Smooth muscle cell (in vitro differentiated cells): Measurements from ENCODE around the gene ZCCHC12. TPM values are rescaled to one million over a fixed set of nuclear protein-coding genes. Genes with fewer than 3 reads are reported as not detected.

Experiments used
- DNase-seq: peaks from one replicate; lab custom pipeline; 2025; ENCODE audit not compliant: unreplicated experiment; lab: John Stamatoyannopoulos, UW
- H2AFZ ChIP-seq: fragments of 200-600 bp; sonication (generic); 2 replicates; pipeline ENCODE4 v1.6.0; 2016; ENCODE audit warnings: antibody characterized with exemption, low read depth, mild to moderate bottlenecking
- H3F3A ChIP-seq: fragments of 200-600 bp; sonication (generic); 2 replicates; pipeline ENCODE4 v1.6.0; 2017; ENCODE audit warnings: antibody characterized with exemption, low read depth
- H3K27ac ChIP-seq: fragments of 200-600 bp; sonication (generic); 2 replicates; pipeline ENCODE4 v1.5.1; 2016; ENCODE audit warnings: low read depth, mild to moderate bottlenecking
- H3K27me3 ChIP-seq: fragments of 200-600 bp; sonication (generic); 2 replicates; pipeline ENCODE4 v1.6.1; 2016; ENCODE audit warnings: low read depth, mild to moderate bottlenecking
- H3K36me3 ChIP-seq: fragments of 200-600 bp; sonication (generic); 2 replicates; pipeline ENCODE4 v1.5.1; 2016; ENCODE audit warnings: low read depth
- H3K4me1 ChIP-seq: fragments of 200-600 bp; sonication (generic); 2 replicates; pipeline ENCODE4 v1.5.1; 2016; ENCODE audit warnings: low read depth
- H3K4me2 ChIP-seq: fragments of 200-600 bp; sonication (generic); 2 replicates; pipeline ENCODE4 v1.6.0; 2016; ENCODE audit warnings: mild to moderate bottlenecking
- H3K4me3 ChIP-seq: fragments of 200-600 bp; sonication (generic); 2 replicates; pipeline ENCODE4 v1.5.1; 2016; ENCODE audit warnings: mild to moderate bottlenecking
- H3K79me2 ChIP-seq: fragments of 200-600 bp; sonication (generic); 2 replicates; pipeline ENCODE4 v1.6.0; 2016; ENCODE audit warnings: low read depth, mild to moderate bottlenecking
- H3K9ac ChIP-seq: fragments of 200-600 bp; sonication (generic); 2 replicates; pipeline ENCODE4 v1.6.0; 2016; ENCODE audit warnings: low read depth
- H3K9me3 ChIP-seq: fragments of 200-600 bp; sonication (generic); replicated peaks from 2 replicates; pipeline ENCODE4 v1.5.1; 2016; ENCODE audit warnings: low read depth
- H4K20me1 ChIP-seq: fragments of 200-600 bp; sonication (generic); 2 replicates; pipeline ENCODE4 v1.6.0; 2016; ENCODE audit warnings: low read depth
- WGBS: methylation state at CpG from one replicate; pipeline ENCODE4 v1.1.7; 2016; ENCODE audit warnings: low lambda C conversion rate; 5-methylcytosine and 5-hydroxymethylcytosine counted together
- polyA plus RNA-seq: library from polyadenylated mRNA; unstranded; fragments of >200 nt; fragmentation: Nextera tagmentation; extraction: Ambion mirVana; gene quantifications from 2 replicates; pipeline ENCODE4 v1.2.1, GENCODE V29; 2016
- total RNA-seq: library from RNA; depleted of rRNA; stranded (reverse); fragments of >200 nt; gene quantifications from 2 replicates; pipeline ENCODE4 v1.2.3, GENCODE V29; 2014
- TF ChIP-seq, protein P1 (sequence below): fragments of 200-600 bp; sonication (generic); IDR thresholded peaks from 2 replicates; pipeline ENCODE4 v1.5.1; 2017; ENCODE audit warnings: borderline replicate concordance, mild to moderate bottlenecking, antibody characterized with exemption; ENCODE audit not compliant: insufficient read depth, poor library complexity, severe bottlenecking

ZCCHC12 gene
- total RNA-seq (0.49 TPM in 1 of 2 replicates, not detected in the other), polyA plus RNA-seq (0.38 TPM in 1 of 2 replicates, not detected in the other)

GRCh38 chrX:118823263-118824172 lies at the start of gene ZCCHC12:
ZCCHC12 (plus strand) TSS chrX:118823824; CDS start chrX:118825245, 1,421 bp downstream.
- H3K36me3 ChIP-seq: no peaks in the 10 kb centered on the region
- H3K4me1 ChIP-seq: no peaks in the 10 kb centered on the region
- no peak within 1 kb of the TSS for H3K9ac ChIP-seq
- H3K4me2 ChIP-seq: peak within 1 kb of the TSS; percentile 81
- no peak for DNase-seq
- H3K27ac ChIP-seq: no peak within 1 kb of the TSS
- peaks cover 43% of the 10 kb centered on the region for H3K27me3 ChIP-seq
- H3F3A ChIP-seq: no peaks in the 10 kb centered on the region
- 43% methylated on average over 51 of the region's 51 CpGs for WGBS
- peak within 1 kb of the TSS; percentile 40 for H3K4me3 ChIP-seq
- no peaks in the 10 kb centered on the region for H3K79me2 ChIP-seq
- TF ChIP-seq, protein P1, sequence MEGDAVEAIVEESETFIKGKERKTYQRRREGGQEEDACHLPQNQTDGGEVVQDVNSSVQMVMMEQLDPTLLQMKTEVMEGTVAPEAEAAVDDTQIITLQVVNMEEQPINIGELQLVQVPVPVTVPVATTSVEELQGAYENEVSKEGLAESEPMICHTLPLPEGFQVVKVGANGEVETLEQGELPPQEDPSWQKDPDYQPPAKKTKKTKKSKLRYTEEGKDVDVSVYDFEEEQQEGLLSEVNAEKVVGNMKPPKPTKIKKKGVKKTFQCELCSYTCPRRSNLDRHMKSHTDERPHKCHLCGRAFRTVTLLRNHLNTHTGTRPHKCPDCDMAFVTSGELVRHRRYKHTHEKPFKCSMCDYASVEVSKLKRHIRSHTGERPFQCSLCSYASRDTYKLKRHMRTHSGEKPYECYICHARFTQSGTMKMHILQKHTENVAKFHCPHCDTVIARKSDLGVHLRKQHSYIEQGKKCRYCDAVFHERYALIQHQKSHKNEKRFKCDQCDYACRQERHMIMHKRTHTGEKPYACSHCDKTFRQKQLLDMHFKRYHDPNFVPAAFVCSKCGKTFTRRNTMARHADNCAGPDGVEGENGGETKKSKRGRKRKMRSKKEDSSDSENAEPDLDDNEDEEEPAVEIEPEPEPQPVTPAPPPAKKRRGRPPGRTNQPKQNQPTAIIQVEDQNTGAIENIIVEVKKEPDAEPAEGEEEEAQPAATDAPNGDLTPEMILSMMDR: no peak
- H2AFZ ChIP-seq: no peak within 1 kb of the TSS
- no peaks in the 10 kb centered on the region for H3K9me3 ChIP-seq
- H4K20me1 ChIP-seq: no peaks in the 10 kb centered on the region

- Histone ChIP-seq H3K4me2 (no peak overlapping the region), H3K79me2 (no peaks in the 10 kb centered on the region), H2AFZ (no peak overlapping the region), H3K27me3 (no peaks in the 10 kb centered on the region), H3K4me3 (no peak overlapping the region), H3K9ac (no peak overlapping the region), H4K20me1 (no peaks in the 10 kb centered on the region), H3K27ac (no peak overlapping the region), H3F3A (no peaks in the 10 kb centered on the region), H3K4me1 (no peaks in the 10 kb centered on the region), H3K9me3 (no peaks in the 10 kb centered on the region), H3K36me3 (no peaks in the 10 kb centered on the region)
- no peak for DNase-seq
- 87% methylated on average over 2 of the region's 2 CpGs for WGBS
- TF ChIP-seq, protein P1: no peak
Measured at GRCh38 chrX:118779581-118779980, 44.0 kb upstream of the ZCCHC12 start.

GRCh38 chrX:118780509-118780908 lies 43.1 kb upstream of the ZCCHC12 start:
- DNase-seq: no peak
- H3F3A ChIP-seq: no peaks in the 10 kb centered on the region
- no peaks in the 10 kb centered on the region for H3K4me1 ChIP-seq
- TF ChIP-seq, protein P1: no peak
- H3K79me2 ChIP-seq: no peaks in the 10 kb centered on the region
- no peak overlapping the region for H2AFZ ChIP-seq
- H3K36me3 ChIP-seq: no peaks in the 10 kb centered on the region
- H3K4me3 ChIP-seq: no peak overlapping the region
- WGBS: 60% methylated on average over 2 of the region's 2 CpGs
- no peak overlapping the region for H3K4me2 ChIP-seq
- H3K27me3 ChIP-seq: no peaks in the 10 kb centered on the region
- H3K9ac ChIP-seq: no peak overlapping the region
- no peaks in the 10 kb centered on the region for H4K20me1 ChIP-seq
- peaks cover 6% of the 10 kb centered on the region for H3K9me3 ChIP-seq
- no peak overlapping the region for H3K27ac ChIP-seq
